ENCODE measurements around the gene SLC49A3. TPM values are rescaled to one million over a fixed set of nuclear protein-coding genes. Genes with fewer than 3 reads are reported as not detected.

Gene SLC49A3
- total and polyA plus RNA-seq, 10 of the 15 experiments (the other 5 are each of a cell fraction or from before 2014, with no cell fraction given) = 0.09 to 0.85 (median 0.18) TPM; not detected in 4

- TF ChIP-seq PML (IDR thresholded peaks at IDR 0.05; ENCODE audit: low read length) (no peak), EGR1 (IDR thresholded peaks at IDR 0.05; ENCODE audit: borderline replicate concordance in 1 of 2, low read depth in 2 of 2, low read length in 2 of 2) (no peak), MYB (IDR thresholded peaks at IDR 0.05; ENCODE audit: borderline replicate concordance, low read depth, low read length) (no peak), SP1 (IDR thresholded peaks at IDR 0.05; ENCODE audit: low read depth, low read length) (no peak), EZH2 (IDR thresholded peaks at IDR 0.05; ENCODE audit: borderline replicate concordance, control insufficient read depth, low read depth, low read length) (no peak), ZBTB40 (IDR thresholded peaks at IDR 0.05; ENCODE audit: borderline replicate concordance) (no peak)
- TF ChIP-seq, protein P1, sequence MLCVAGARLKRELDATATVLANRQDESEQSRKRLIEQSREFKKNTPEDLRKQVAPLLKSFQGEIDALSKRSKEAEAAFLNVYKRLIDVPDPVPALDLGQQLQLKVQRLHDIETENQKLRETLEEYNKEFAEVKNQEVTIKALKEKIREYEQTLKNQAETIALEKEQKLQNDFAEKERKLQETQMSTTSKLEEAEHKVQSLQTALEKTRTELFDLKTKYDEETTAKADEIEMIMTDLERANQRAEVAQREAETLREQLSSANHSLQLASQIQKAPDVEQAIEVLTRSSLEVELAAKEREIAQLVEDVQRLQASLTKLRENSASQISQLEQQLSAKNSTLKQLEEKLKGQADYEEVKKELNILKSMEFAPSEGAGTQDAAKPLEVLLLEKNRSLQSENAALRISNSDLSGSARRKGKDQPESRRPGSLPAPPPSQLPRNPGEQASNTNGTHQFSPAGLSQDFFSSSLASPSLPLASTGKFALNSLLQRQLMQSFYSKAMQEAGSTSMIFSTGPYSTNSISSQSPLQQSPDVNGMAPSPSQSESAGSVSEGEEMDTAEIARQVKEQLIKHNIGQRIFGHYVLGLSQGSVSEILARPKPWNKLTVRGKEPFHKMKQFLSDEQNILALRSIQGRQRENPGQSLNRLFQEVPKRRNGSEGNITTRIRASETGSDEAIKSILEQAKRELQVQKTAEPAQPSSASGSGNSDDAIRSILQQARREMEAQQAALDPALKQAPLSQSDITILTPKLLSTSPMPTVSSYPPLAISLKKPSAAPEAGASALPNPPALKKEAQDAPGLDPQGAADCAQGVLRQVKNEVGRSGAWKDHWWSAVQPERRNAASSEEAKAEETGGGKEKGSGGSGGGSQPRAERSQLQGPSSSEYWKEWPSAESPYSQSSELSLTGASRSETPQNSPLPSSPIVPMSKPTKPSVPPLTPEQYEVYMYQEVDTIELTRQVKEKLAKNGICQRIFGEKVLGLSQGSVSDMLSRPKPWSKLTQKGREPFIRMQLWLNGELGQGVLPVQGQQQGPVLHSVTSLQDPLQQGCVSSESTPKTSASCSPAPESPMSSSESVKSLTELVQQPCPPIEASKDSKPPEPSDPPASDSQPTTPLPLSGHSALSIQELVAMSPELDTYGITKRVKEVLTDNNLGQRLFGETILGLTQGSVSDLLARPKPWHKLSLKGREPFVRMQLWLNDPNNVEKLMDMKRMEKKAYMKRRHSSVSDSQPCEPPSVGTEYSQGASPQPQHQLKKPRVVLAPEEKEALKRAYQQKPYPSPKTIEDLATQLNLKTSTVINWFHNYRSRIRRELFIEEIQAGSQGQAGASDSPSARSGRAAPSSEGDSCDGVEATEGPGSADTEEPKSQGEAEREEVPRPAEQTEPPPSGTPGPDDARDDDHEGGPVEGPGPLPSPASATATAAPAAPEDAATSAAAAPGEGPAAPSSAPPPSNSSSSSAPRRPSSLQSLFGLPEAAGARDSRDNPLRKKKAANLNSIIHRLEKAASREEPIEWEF (IDR thresholded peaks at IDR 0.05; ENCODE audit: insufficient replicate concordance, low read depth, low read length) = no peak
Observed at GRCh38 chr4:648579-649292, 40.2 kb downstream of the SLC49A3 start (continued).

Data from GM12878 (cell line).